HEK293 (cell line): ENCODE data around the gene CCDC81.

Experiments
- MZF1 ChIP-seq: fragments of 450-650 bp; formaldehyde crosslinking; IDR thresholded peaks from 2 replicates; pipeline ENCODE4 v1.5.1; 2017; ENCODE audit warnings: missing biosample characterization, missing genetic modification characterization, borderline replicate concordance
- ZNF561 ChIP-seq: fragments of 450-650 bp; IDR thresholded peaks from 2 replicates; pipeline ENCODE4 v1.5.1; 2018; ENCODE audit warnings: missing biosample characterization, missing genetic modification characterization, borderline replicate concordance
- TF ChIP-seq, protein P1 (sequence below): fragments of 450-650 bp; formaldehyde crosslinking; IDR thresholded peaks from 2 replicates; pipeline ENCODE4 v1.5.1; 2016; ENCODE audit warnings: missing biosample characterization, missing genetic modification characterization
- TF ChIP-seq, protein P2 (sequence below): fragments of 450-650 bp; formaldehyde crosslinking; IDR thresholded peaks from 2 replicates; pipeline ENCODE4 v1.5.1; 2017; ENCODE audit warnings: missing biosample characterization, missing genetic modification characterization
- TF ChIP-seq, protein P3 (sequence below): fragments of 450-650 bp; formaldehyde crosslinking; IDR thresholded peaks from 2 replicates; pipeline ENCODE4 v1.5.1; 2016; ENCODE audit warnings: missing biosample characterization, missing genetic modification characterization
- TF ChIP-seq, protein P4 (sequence below): fragments of 450-650 bp; formaldehyde crosslinking; IDR thresholded peaks from 2 replicates; pipeline ENCODE4 v1.5.1; 2016; ENCODE audit warnings: missing biosample characterization, missing genetic modification characterization, low read depth

DNA sequence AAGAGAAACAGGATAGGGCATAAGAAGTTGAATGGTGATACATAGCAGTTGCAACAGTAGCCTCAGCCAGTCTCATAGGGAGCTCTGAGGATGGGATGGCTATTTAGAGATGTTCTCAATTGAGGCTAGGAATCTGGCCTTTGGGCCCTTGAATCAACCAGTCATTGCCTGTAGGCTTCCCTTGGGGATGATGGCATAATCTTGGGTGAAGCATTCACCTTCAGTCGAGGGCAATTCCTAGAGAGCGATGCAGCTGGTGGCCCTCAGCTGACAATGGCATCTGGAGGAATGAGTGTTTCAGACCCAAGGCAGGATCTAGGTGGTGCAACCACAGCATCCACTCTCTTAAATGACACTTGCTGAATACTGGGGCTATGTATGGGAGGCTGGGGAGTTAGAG lies 61.0 kb downstream of the CCDC81 start:
- TF ChIP-seq, protein P1, sequence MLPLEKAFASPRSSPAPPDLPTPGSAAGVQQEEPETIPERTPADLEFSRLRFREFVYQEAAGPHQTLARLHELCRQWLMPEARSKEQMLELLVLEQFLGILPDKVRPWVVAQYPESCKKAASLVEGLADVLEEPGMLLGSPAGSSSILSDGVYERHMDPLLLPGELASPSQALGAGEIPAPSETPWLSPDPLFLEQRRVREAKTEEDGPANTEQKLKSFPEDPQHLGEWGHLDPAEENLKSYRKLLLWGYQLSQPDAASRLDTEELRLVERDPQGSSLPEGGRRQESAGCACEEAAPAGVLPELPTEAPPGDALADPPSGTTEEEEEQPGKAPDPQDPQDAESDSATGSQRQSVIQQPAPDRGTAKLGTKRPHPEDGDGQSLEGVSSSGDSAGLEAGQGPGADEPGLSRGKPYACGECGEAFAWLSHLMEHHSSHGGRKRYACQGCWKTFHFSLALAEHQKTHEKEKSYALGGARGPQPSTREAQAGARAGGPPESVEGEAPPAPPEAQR: no peak
- TF ChIP-seq MZF1 (tag by site-specific recombination) (no peak), ZNF561 (tag by site-specific recombination) (no peak)
- TF ChIP-seq, protein P2, sequence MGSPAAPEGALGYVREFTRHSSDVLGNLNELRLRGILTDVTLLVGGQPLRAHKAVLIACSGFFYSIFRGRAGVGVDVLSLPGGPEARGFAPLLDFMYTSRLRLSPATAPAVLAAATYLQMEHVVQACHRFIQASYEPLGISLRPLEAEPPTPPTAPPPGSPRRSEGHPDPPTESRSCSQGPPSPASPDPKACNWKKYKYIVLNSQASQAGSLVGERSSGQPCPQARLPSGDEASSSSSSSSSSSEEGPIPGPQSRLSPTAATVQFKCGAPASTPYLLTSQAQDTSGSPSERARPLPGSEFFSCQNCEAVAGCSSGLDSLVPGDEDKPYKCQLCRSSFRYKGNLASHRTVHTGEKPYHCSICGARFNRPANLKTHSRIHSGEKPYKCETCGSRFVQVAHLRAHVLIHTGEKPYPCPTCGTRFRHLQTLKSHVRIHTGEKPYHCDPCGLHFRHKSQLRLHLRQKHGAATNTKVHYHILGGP (tag by site-specific recombination): no peak
- TF ChIP-seq, protein P3, sequence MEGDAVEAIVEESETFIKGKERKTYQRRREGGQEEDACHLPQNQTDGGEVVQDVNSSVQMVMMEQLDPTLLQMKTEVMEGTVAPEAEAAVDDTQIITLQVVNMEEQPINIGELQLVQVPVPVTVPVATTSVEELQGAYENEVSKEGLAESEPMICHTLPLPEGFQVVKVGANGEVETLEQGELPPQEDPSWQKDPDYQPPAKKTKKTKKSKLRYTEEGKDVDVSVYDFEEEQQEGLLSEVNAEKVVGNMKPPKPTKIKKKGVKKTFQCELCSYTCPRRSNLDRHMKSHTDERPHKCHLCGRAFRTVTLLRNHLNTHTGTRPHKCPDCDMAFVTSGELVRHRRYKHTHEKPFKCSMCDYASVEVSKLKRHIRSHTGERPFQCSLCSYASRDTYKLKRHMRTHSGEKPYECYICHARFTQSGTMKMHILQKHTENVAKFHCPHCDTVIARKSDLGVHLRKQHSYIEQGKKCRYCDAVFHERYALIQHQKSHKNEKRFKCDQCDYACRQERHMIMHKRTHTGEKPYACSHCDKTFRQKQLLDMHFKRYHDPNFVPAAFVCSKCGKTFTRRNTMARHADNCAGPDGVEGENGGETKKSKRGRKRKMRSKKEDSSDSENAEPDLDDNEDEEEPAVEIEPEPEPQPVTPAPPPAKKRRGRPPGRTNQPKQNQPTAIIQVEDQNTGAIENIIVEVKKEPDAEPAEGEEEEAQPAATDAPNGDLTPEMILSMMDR: no peak
- TF ChIP-seq, protein P4, sequence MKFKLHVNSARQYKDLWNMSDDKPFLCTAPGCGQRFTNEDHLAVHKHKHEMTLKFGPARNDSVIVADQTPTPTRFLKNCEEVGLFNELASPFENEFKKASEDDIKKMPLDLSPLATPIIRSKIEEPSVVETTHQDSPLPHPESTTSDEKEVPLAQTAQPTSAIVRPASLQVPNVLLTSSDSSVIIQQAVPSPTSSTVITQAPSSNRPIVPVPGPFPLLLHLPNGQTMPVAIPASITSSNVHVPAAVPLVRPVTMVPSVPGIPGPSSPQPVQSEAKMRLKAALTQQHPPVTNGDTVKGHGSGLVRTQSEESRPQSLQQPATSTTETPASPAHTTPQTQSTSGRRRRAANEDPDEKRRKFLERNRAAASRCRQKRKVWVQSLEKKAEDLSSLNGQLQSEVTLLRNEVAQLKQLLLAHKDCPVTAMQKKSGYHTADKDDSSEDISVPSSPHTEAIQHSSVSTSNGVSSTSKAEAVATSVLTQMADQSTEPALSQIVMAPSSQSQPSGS: no peak
